Muscle of leg (tissue), 11 donors: ENCODE data around the gene ZNF396. TPM values are rescaled to one million over a fixed set of nuclear protein-coding genes. Genes with fewer than 3 reads are reported as not detected.

Experiments used
- DNase-seq: peaks from one replicate; pipeline ENCODE4 v3.0.0; 2013
- H3K27ac ChIP-seq: one replicate; pipeline ENCODE4 v1.5.1; 2013; ENCODE audit warnings: mild to moderate bottlenecking, low read length, control low read depth
- H3K27me3 ChIP-seq: one replicate; pipeline ENCODE4 v1.6.1; 2013; ENCODE audit warnings: low read length; ENCODE audit not compliant: control insufficient read depth, insufficient read depth
- H3K36me3 ChIP-seq: one replicate; pipeline ENCODE4 v1.6.1; 2013; ENCODE audit warnings: low read length; ENCODE audit not compliant: control insufficient read depth, insufficient read depth
- H3K4me1 ChIP-seq: one replicate; pipeline ENCODE4 v1.6.1; 2013; ENCODE audit warnings: low read length; ENCODE audit not compliant: control insufficient read depth, insufficient read depth
- H3K4me3 ChIP-seq: one replicate; pipeline ENCODE4 v1.5.1; 2013; ENCODE audit warnings: low read length, control low read depth
- H3K9me3 ChIP-seq: replicated peaks from 2 replicates; pipeline ENCODE4 v1.6.1; 2013; ENCODE audit warnings: low read depth, low read length; ENCODE audit not compliant: control insufficient read depth
- WGBS: methylation state at CpG from one replicate; pipeline ENCODE4 v1.1.5; 2013; ENCODE audit warnings: missing lambda C conversion rate; ENCODE audit not compliant: insufficient coverage; 5-methylcytosine and 5-hydroxymethylcytosine counted together
- polyA plus RNA-seq, 8 donors: library from polyadenylated mRNA; unstranded; fragments of 120-200 nt; gene quantifications; one replicate each; pipeline versions ENCODE4 v1.2.1 to v1.2.3, GENCODE V29; 2013; ENCODE audit warnings: inconsistent platforms in 1 of 8, low replicate concordance in 1 of 8; ENCODE audit not compliant: insufficient read length in 8 of 8, insufficient read depth in 1 of 8
- total RNA-seq: library from RNA; stranded (reverse); fragments of 120-200 nt; gene quantifications from one replicate; pipeline ENCODE4 v1.2.4, GENCODE V29; 2013

ZNF396 gene
- total and polyA plus RNA-seq, 9 donors = 0.58 to 1.5 (median 1.2) TPM

DNA sequence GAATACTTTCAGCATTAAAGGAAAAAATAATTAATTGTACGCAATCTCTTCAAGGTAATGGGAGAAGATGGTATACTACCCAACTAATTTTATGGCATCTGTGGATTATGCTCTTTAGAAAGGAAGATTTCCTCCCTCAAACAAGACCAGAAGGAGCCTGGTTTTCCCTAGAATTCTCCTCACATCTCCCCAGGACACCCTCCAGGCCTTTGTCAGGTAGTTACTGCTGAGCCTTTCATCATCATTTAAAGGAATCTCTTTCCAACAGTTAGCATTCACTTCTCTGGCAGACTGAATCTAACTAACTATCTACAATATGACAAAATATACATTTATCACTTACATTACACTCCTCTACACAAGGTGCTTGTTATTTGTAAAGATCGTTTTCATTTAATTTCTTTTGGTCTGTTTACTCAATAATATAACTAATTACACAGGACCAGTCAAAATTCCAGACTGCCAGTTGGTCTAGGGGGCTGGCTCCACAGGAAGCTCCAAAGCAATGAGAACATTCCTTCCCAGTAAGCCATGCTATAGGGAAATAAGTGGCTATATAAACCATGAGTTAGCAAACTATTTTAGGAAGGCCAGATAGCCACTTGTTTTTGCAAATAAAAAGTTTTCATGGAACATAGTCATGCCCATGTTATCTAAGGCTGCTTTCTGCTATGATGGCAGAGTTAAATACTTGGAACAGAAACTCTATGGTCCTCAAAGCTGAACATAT is 52.0 kb downstream of the ZNF396 start:
- no peaks in the 10 kb centered on the region for H3K9me3 ChIP-seq
- no CpG with 5 or more reads among the region's 2 CpGs for WGBS
- no peak overlapping the region for H3K4me3 ChIP-seq
- H3K36me3 ChIP-seq = no peaks in the 10 kb centered on the region
- H3K4me1 ChIP-seq = no peaks in the 10 kb centered on the region
- DNase-seq = no peak
- H3K27me3 ChIP-seq = no peaks in the 10 kb centered on the region
- no peak overlapping the region for H3K27ac ChIP-seq

DNA sequence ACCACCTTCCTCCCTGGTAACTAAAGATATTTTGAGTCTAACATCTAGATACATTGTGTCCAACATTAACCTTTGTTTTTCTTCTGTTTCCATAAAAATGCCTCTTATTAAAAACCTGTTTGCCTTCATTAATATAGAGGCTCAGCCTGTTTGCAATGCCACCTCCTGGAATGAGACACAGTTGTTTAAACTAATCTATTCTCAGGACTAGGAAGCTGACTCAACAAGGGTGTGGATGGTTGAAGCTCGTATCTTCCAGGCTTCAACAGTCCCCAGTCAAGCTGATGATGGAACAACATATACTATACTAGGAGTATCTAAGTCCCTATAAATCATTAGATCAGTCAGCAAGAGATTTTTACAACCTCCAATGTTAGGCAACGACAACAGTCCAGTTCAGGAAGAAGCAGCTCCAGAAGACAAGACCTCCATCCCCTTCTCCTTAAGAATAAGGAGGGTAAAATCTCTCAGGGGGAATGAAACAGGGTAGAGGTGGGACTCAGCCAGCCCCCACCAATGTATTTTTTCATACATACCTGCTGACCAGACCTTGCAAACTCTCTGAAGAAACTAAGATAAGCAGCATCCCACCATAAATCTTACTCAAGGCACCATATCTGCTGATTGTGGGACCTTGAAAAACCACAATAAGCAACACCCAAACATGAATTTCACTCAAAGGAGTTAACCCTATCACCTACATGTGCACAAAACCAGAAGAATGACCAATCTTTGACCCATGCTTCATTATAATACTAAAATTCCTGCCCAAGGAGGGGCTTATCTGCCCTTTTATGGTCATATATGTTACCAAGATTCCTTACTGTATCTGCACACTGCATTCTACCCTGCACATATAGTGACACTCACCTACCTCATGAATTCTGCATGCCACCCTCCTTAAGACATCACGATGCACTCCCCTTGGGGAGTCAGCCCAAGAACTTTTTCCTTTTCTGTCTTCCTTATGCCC is 54.4 kb downstream of the ZNF396 start:
- no peak for DNase-seq
- H3K27me3 ChIP-seq = no peaks in the 10 kb centered on the region
- no peak overlapping the region for H3K4me3 ChIP-seq
- WGBS = no CpG with 5 or more reads among the region's 3 CpGs
- no peaks in the 10 kb centered on the region for H3K9me3 ChIP-seq
- no peaks in the 10 kb centered on the region for H3K36me3 ChIP-seq
- no peaks in the 10 kb centered on the region for H3K4me1 ChIP-seq
- no peak overlapping the region for H3K27ac ChIP-seq

Other genes with a start within 250 kb of the ZNF396 start
- gene ZNF397, start 136.3 kb downstream of the ZNF396 start, total RNA-seq = 23.2 TPM
- 10 to 100 TPM; 21.9 to 39.3 (median 25.9) TPM for gene ZNF397, start 136.3 kb downstream of the ZNF396 start, polyA plus RNA-seq
- gene ZSCAN30, start 87.1 kb downstream of the ZNF396 start, total RNA-seq = 18.8 TPM
- 10 to 100 TPM; 14.7 to 37.3 (median 21.1) TPM for gene ZSCAN30, start 87.1 kb downstream of the ZNF396 start, polyA plus RNA-seq
- gene ZNF24, start 32.9 kb downstream of the ZNF396 start, total RNA-seq = 30.9 TPM
- gene ZNF24, start 32.9 kb downstream of the ZNF396 start, polyA plus RNA-seq = 10 to 100 TPM; 23.4 to 36.5 (median 31.6) TPM
- gene INO80C, start 120.6 kb upstream of the ZNF396 start, total RNA-seq = 5.4 TPM
- 10 to 100 TPM; 17.2 to 33.4 (median 25.1) TPM for gene INO80C, start 120.6 kb upstream of the ZNF396 start, polyA plus RNA-seq
- 96.6 TPM for gene GALNT1, start 204.4 kb upstream of the ZNF396 start, total RNA-seq
- gene GALNT1, start 204.4 kb upstream of the ZNF396 start, polyA plus RNA-seq = 10 to 100 TPM; 61.7 to 79.9 (median 76.9) TPM